ENCODE results near the gene MRPL23. TPM values are rescaled to one million over a fixed set of nuclear protein-coding genes. Genes with fewer than 3 reads are reported as not detected.

MRPL23 gene
- total RNA-seq, 1 donor from 2014 or later = 93.6 TPM

DNA sequence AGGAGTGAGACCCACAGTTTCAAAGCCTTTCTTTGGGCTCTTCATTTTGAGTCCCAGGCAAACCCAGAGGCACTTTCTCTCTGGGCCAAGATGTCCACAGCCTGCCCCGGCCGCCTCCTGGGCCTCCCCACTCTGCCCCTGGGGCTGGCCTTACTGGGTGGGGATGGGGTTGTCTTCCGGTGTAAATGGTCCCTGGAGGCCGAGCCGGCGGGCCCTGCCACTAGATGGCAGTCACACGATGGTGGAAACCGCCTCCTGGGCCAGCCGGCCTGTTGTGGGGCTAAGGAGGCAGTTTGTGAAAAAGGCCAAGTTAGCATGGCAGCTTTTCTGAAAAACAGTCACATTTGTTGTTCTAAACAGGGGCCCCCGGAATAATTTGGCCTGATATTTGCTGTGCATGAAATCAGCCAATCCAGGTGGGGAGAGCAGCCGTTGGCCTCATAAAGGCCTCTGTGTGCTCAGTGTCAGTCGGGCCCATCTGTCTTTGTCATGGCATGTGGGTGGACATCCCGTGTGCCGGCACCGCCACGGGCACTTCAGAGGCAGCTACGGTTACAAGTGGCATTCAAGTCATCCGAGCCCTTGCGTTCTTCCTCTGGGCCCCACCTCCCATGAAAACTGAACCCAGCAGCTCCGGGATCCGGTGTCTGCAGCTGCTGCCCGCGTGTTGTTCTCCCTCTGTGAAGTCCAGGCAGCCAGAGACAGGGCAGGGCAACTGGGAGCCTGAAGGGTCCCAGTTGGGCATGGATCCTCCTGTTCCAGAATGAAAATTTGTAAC lies 6.5 kb downstream of the MRPL23 start:
- intact Hi-C loops (cut with micrococcal nuclease) = no loop called here
- DNase-seq = peak; percentile 54
- no peaks in the 10 kb centered on the region for H3K9me3 ChIP-seq (replicated peaks)
- H3K4me1 ChIP-seq = peaks cover 4% of the 10 kb centered on the region
- H3K36me3 ChIP-seq = no peaks in the 10 kb centered on the region
- TF ChIP-seq, protein P1, sequence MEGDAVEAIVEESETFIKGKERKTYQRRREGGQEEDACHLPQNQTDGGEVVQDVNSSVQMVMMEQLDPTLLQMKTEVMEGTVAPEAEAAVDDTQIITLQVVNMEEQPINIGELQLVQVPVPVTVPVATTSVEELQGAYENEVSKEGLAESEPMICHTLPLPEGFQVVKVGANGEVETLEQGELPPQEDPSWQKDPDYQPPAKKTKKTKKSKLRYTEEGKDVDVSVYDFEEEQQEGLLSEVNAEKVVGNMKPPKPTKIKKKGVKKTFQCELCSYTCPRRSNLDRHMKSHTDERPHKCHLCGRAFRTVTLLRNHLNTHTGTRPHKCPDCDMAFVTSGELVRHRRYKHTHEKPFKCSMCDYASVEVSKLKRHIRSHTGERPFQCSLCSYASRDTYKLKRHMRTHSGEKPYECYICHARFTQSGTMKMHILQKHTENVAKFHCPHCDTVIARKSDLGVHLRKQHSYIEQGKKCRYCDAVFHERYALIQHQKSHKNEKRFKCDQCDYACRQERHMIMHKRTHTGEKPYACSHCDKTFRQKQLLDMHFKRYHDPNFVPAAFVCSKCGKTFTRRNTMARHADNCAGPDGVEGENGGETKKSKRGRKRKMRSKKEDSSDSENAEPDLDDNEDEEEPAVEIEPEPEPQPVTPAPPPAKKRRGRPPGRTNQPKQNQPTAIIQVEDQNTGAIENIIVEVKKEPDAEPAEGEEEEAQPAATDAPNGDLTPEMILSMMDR (IDR thresholded peaks at IDR 0.05; ENCODE audit: borderline replicate concordance) = peak; percentile 56
- no peaks in the 10 kb centered on the region for H3K27me3 ChIP-seq (ENCODE audit: low read depth)
- H3K27ac ChIP-seq (replicated peaks) = peak overlapping the region; percentile 55
- no peak overlapping the region for H3K4me3 ChIP-seq

DNA sequence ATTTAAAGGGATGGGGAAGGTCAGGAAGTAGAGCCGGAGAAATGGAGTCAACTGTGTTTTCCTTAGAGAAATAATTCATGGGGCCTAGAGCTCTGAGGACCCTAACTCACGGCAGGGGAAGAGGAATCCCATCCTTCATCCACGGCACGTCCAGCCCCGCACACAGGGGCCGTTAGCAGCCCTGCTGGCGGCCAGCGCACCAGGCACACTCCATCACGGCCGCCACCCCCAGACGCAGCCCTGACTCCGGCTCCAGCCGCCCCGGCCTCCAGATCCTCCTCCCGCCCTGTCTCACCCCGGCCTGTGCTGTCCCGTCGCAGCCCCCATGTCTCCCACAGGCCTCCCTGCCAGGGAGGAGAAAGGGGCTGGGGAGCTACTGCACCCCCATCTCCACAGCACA lies 11.2 kb downstream of the MRPL23 start:
- H3K4me1 ChIP-seq = peaks cover 2% of the 10 kb centered on the region
- no peak for DNase-seq
- H3K4me3 ChIP-seq = no peak overlapping the region
- no peaks in the 10 kb centered on the region for H3K9me3 ChIP-seq (replicated peaks)
- H3K36me3 ChIP-seq = no peaks in the 10 kb centered on the region
- no peaks in the 10 kb centered on the region for H3K27me3 ChIP-seq (ENCODE audit: low read depth)
- intact Hi-C loops (cut with micrococcal nuclease) = no loop called here
- TF ChIP-seq, protein P1 (IDR thresholded peaks at IDR 0.05; ENCODE audit: borderline replicate concordance) = no peak
- no peak overlapping the region for H3K27ac ChIP-seq (replicated peaks)

DNA sequence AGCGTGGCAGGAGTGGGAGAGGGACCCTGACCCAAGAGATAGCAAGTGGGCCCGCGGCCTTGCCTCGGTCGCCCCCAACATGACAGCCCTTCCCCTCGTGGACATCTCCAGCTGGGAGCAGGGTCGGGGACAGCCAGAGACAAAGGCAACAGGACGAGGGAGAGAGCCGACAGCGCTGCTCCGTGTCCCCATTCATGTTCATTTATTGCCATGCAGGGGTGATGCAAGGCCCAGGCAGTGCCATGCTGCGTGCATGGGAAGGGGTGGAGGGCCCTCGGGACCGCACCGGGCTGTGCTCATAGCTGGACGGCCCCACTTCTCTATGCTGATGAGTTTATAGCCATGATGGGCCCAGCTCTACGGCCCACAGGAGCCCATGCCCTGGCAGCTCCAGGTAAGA lies 12.7 kb downstream of the MRPL23 start:
- H3K4me1 ChIP-seq = no peaks in the 10 kb centered on the region
- no peaks in the 10 kb centered on the region for H3K36me3 ChIP-seq
- DNase-seq = no peak
- no peak overlapping the region for H3K4me3 ChIP-seq
- H3K27me3 ChIP-seq (ENCODE audit: low read depth) = no peaks in the 10 kb centered on the region
- intact Hi-C loops (cut with micrococcal nuclease) = no loop called here
- TF ChIP-seq, protein P1 (IDR thresholded peaks at IDR 0.05; ENCODE audit: borderline replicate concordance) = no peak
- H3K27ac ChIP-seq (replicated peaks) = no peak overlapping the region
- no peaks in the 10 kb centered on the region for H3K9me3 ChIP-seq (replicated peaks)

DNA sequence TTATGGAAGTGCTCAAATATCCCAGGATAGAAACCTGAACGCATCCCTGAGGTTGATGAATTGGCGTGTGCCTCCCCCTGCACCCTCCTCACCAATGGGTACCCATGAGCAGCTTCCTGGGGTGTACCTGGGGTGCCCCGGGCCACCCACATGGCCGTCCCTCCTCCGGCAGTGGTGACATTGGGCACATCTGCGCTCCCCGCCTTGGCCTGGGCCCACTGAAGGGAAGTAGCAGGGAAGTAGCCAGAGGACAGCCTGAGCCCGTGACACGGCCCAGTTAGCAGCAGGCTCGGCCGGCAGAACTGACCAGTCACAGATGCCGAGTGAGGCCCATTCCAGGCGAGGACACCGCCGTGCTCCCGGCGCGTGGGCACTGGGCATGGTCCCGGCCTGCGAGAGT lies 16.7 kb downstream of the MRPL23 start:
- H3K4me3 ChIP-seq = no peak overlapping the region
- no peak overlapping the region for H3K27ac ChIP-seq (replicated peaks)
- TF ChIP-seq, protein P1 (IDR thresholded peaks at IDR 0.05; ENCODE audit: borderline replicate concordance) = no peak
- no peaks in the 10 kb centered on the region for H3K27me3 ChIP-seq (ENCODE audit: low read depth)
- intact Hi-C loops (cut with micrococcal nuclease) = no loop called here
- H3K36me3 ChIP-seq = no peaks in the 10 kb centered on the region
- H3K4me1 ChIP-seq = no peaks in the 10 kb centered on the region
- H3K9me3 ChIP-seq (replicated peaks) = no peaks in the 10 kb centered on the region
- DNase-seq = no peak

DNA sequence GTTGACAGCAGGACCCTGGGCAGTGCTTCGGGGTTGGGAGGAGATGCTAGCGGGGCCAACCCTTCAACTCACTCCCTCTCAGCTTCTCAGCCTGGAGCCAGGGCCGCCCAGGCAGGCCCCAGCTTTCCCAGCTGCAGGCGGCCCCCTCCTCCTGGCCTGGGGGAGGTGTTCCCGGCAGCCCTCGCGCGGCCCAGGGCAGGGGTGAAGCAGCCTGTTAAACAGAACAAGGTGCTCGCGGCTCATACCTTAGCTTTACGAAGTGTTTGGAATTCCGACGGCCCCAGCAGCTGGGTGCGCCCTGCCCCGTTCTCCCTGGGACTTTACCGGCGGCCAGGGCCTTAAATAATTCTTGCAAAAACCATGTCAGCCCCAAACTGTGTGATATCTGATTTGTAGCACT lies 17.2 kb downstream of the MRPL23 start:
- Histone ChIP-seq H3K9me3 (replicated peaks) (no peaks in the 10 kb centered on the region), H3K4me1 (no peaks in the 10 kb centered on the region), H3K36me3 (no peaks in the 10 kb centered on the region), H3K27me3 (ENCODE audit: low read depth) (no peaks in the 10 kb centered on the region), H3K4me3 (no peak overlapping the region), H3K27ac (replicated peaks) (no peak overlapping the region)
- no peak for DNase-seq
- TF ChIP-seq, protein P1 (IDR thresholded peaks at IDR 0.05; ENCODE audit: borderline replicate concordance) = no peak
- intact Hi-C loops (cut with micrococcal nuclease) = no loop called here

All from left ventricle myocardium inferior (tissue), 1 donor.